Mammary epithelial cell (primary cell): Measurements from ENCODE around the gene NOG.

ENCODE experiments used
- EZH2 ChIP-seq: IDR thresholded peaks from 2 replicates; pipeline ENCODE4 v1.6.1; 2012; ENCODE audit warnings: low read length, inconsistent platforms, borderline replicate concordance
- TF ChIP-seq, protein P1 (sequence below), 2 donors: IDR thresholded peaks in 1 of 2; conservative IDR thresholded peaks in 1 of 2; 2 replicates each; pipeline ENCODE4 v1.5.1; 2011 to 2012; ENCODE audit warnings: inconsistent platforms in 2 of 2, low read length in 2 of 2, mild to moderate bottlenecking in 2 of 2, control low read depth in 1 of 2, low read depth in 1 of 2; ENCODE audit not compliant: insufficient read depth in 1 of 2; ENCODE audit errors: extremely low read depth in 1 of 2

- TF ChIP-seq, protein P1, sequence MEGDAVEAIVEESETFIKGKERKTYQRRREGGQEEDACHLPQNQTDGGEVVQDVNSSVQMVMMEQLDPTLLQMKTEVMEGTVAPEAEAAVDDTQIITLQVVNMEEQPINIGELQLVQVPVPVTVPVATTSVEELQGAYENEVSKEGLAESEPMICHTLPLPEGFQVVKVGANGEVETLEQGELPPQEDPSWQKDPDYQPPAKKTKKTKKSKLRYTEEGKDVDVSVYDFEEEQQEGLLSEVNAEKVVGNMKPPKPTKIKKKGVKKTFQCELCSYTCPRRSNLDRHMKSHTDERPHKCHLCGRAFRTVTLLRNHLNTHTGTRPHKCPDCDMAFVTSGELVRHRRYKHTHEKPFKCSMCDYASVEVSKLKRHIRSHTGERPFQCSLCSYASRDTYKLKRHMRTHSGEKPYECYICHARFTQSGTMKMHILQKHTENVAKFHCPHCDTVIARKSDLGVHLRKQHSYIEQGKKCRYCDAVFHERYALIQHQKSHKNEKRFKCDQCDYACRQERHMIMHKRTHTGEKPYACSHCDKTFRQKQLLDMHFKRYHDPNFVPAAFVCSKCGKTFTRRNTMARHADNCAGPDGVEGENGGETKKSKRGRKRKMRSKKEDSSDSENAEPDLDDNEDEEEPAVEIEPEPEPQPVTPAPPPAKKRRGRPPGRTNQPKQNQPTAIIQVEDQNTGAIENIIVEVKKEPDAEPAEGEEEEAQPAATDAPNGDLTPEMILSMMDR (conservative IDR thresholded peaks at IDR 0.05 in 1 of 2, IDR thresholded peaks at IDR 0.05 in 1 of 2; ENCODE audit: extremely low read depth in 1 of 2, insufficient read depth in 1 of 2, low read depth in 1 of 2, low read length in 2 of 2): no peak
- no peak for TF ChIP-seq EZH2
Measured at GRCh38 chr17:56570199-56570598, 23.3 kb upstream of the NOG start.
